ENCODE data around the gene NOTCH2. TPM values are rescaled to one million over a fixed set of nuclear protein-coding genes. Genes with fewer than 3 reads are reported as not detected.

NOTCH2 gene
- total RNA-seq, 1 donor from 2014 or later: 88.0 TPM

DNA sequence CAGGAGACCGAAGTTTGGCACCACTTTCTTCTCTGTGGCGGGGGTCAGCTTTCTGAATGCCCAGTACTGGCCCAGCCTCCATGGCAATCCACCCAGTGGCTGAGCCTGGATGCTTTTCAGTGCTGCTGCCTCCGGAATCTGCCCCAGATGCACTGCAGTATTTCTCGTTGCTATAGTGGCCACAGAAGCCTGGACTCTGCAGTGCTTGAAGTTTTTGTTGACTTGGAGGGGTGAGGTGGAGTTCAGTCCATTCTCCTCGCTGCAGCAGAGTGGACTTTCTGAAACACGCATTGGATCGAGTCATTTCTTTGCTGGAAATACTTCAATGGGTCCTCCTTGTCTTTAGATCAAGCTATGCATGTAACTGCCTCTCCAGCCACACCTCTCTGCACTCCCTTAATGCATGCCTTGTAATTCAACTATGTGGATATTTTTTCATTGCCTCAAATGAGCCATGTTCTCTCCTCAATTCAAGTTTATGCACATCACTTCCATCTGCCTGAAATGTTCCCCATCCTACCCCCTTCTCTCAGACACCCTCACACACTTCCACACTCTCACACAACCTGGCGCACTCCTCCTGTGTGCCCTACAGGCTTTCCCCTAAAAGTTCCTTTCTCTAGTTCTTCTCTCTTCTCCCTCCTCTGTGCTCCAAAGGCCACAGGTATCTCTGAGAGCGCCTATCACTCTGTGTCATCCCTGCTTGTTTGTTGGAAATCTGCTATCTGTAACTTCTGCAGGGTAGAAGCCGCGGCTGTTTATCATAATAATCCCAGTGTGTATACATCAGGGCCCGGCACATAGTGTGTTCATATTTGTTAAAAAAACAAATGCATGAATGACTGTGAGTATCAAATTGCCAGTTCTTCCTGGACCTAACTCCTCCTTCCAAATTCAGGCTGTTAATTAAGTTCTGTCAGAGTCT lies 189.7 kb downstream of the NOTCH2 start:
- DNase-seq (ENCODE audit: low spot score): no peak
- Mint-ChIP-seq H3K36me3 (ENCODE audit: low read depth) (no peaks in the 10 kb centered on the region), H3K4me3 (ENCODE audit: low read depth) (no peak overlapping the region), H3K27me3 (ENCODE audit: low read depth) (peaks cover 21% of the 10 kb centered on the region), H3K27ac (no peak overlapping the region), H3K9me3 (no peaks in the 10 kb centered on the region), H3K4me1 (ENCODE audit: low read depth) (no peaks in the 10 kb centered on the region)
- intact Hi-C loops (cut with micrococcal nuclease): no loop called here

DNA sequence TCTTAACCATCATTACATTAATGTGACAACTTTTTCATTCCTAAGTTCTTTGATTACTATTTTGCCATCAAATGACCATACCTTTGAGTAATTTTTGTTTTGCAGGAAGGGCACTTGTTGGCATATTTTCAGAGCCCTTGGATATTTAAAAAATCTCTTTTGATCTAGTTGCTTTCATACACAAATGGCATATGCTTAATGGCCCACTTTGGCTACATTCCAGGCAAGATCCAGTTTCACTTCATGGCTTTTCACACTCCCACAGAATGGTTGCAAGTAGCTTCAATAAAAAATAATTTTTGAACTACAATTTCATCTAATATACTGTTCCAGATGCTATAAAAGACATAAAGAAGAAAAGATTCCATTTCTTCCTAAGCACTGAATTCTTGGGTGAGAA lies 191.3 kb downstream of the NOTCH2 start:
- Mint-ChIP-seq H3K9me3 (no peaks in the 10 kb centered on the region), H3K4me1 (ENCODE audit: low read depth) (no peaks in the 10 kb centered on the region), H3K4me3 (ENCODE audit: low read depth) (no peak overlapping the region), H3K27ac (no peak overlapping the region), H3K27me3 (ENCODE audit: low read depth) (peaks cover 33% of the 10 kb centered on the region), H3K36me3 (ENCODE audit: low read depth) (no peaks in the 10 kb centered on the region)
- intact Hi-C loops (cut with micrococcal nuclease): no loop called here
- DNase-seq (ENCODE audit: low spot score): no peak

DNA sequence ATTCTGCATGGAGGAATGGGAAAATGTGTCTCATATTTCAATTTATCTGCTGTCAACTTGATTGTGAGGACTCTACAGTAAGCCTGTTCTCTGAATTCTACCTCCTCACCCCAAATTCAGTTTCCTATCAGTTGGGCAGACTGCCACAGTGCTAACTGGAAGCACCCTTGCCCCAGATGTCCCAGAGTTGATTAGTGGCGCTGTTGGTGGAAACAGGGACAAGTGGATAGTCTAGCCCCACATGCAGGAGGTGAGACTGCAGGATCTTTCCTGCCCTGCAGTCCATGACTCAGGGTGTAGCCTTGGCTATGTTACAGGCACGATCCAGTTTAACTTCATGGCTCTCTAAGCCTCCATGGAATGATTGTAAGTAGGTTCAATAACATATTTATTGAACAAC lies 195.3 kb downstream of the NOTCH2 start:
- H3K27ac Mint-ChIP-seq: no peak overlapping the region
- peaks cover 39% of the 10 kb centered on the region for H3K27me3 Mint-ChIP-seq (ENCODE audit: low read depth)
- intact Hi-C loops (cut with micrococcal nuclease): no loop called here
- DNase-seq (ENCODE audit: low spot score): no peak
- no peak overlapping the region for H3K4me3 Mint-ChIP-seq (ENCODE audit: low read depth)
- H3K36me3 Mint-ChIP-seq (ENCODE audit: low read depth): no peaks in the 10 kb centered on the region
- H3K9me3 Mint-ChIP-seq: no peaks in the 10 kb centered on the region
- H3K4me1 Mint-ChIP-seq (ENCODE audit: low read depth): no peaks in the 10 kb centered on the region

DNA sequence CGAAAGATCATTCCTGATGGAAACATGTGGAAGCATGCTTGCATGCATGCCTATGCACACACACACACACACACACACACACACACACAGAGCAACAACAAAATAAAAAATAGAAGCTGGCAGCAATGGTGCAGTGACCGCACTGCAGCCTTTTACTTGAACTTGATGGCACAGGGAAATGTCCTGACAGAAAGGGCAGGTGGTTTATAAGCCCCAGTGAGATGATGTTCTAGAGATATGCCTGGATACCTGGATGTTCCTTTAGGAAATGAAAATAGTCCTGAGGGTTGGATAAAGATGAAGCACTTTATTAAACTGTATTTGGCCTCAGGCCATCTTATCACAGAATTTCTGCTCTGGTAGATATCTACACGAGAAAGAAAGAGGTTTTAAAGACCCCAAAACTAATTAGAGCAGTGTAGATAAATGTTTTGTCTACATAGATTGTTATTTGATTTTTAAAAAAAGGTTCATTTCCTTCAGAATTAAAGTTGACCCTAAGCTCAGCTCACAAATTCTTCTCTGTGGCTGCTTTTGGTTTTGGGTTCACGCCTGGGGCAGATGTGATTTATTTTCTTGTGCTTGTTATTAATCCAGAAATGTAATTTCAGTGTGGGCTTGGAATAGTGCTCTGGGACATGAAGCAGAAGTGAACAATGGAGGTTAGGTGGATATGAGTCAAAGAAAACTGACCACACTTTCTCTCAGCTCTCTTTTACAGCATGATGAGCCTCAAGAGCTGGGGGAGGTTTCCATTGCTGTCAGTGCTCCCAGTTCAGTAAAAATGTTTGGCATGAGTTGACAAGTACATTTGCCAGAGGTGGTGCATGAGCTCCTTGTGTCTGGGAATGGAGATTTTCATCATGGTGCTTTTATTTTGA lies 196.1 kb downstream of the NOTCH2 start:
- H3K27me3 Mint-ChIP-seq (ENCODE audit: low read depth): peaks cover 37% of the 10 kb centered on the region
- no peaks in the 10 kb centered on the region for H3K4me1 Mint-ChIP-seq (ENCODE audit: low read depth)
- DNase-seq (ENCODE audit: low spot score): no peak
- no peak overlapping the region for H3K4me3 Mint-ChIP-seq (ENCODE audit: low read depth)
- H3K27ac Mint-ChIP-seq: no peak overlapping the region
- intact Hi-C loops (cut with micrococcal nuclease): no loop called here
- H3K9me3 Mint-ChIP-seq: no peaks in the 10 kb centered on the region
- H3K36me3 Mint-ChIP-seq (ENCODE audit: low read depth): no peaks in the 10 kb centered on the region

DNA sequence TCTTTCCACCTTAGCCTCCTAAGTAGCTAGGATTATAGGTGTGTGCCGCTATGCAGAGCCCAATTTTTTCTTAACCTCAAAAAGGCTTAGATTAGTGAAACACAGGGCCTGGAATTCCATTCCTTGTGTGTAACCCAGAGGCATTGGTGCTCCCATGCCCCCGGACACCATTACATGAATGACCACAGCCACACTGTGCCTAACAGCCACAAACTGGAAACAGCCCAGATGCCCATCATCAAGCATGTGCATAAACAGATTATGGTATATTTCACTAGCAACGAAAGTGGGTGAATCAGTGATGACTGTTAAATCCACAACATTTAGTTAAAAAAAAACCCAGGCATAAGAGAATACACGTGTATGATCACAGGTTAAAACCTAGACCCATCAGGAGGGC lies 197.6 kb downstream of the NOTCH2 start:
- intact Hi-C loops (cut with micrococcal nuclease): no loop called here
- Mint-ChIP-seq H3K36me3 (ENCODE audit: low read depth) (no peaks in the 10 kb centered on the region), H3K27ac (no peak overlapping the region)

DNA sequence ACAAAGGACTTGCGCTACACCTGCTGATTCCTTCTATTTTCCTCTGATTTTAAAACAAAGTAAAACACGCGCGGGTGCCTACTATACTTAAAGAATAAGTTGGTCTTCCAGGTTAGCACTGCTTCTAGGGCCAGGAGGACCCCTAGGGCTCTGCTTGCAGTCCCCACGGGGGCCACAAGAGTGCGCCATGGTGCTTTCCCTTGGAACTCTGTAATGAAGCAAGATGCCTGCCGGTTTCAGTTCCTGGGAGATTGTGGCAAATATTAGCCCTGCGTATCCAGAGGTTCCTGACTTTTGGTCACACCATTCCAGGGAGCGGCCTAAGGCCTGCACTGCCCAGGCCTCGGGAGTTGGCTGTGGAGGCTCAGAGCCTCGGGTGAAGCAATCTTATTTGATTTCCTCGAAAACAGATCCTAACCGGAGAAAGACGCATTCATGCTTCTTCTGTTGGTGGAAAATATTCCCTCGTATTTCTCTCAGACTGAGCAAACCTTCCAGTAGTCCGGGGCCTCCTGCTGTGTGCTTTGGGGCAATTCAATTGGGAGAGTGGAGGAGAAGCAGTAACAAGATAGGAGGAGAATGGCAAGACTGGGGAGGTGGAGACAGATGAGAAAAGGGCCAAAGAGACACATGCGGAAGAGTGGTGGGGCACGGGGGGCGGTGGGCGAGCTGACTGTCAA lies 198.4 kb downstream of the NOTCH2 start:
- Mint-ChIP-seq H3K9me3 (no peaks in the 10 kb centered on the region), H3K27ac (no peak overlapping the region), H3K36me3 (ENCODE audit: low read depth) (no peaks in the 10 kb centered on the region), H3K4me1 (ENCODE audit: low read depth) (peaks cover 5% of the 10 kb centered on the region), H3K27me3 (ENCODE audit: low read depth) (peaks cover 41% of the 10 kb centered on the region), H3K4me3 (ENCODE audit: low read depth) (no peak overlapping the region)
- intact Hi-C loops (cut with micrococcal nuclease): no loop called here
- DNase-seq (ENCODE audit: low spot score): peak; percentile 48

More for the DNA sequence above, 197.6 kb downstream of the NOTCH2 start:
- Mint-ChIP-seq H3K4me3 (ENCODE audit: low read depth) (no peak overlapping the region), H3K4me1 (ENCODE audit: low read depth) (peaks cover 4% of the 10 kb centered on the region), H3K27me3 (ENCODE audit: low read depth) (peaks cover 34% of the 10 kb centered on the region), H3K9me3 (no peaks in the 10 kb centered on the region)
- DNase-seq (ENCODE audit: low spot score): no peak

DNA sequence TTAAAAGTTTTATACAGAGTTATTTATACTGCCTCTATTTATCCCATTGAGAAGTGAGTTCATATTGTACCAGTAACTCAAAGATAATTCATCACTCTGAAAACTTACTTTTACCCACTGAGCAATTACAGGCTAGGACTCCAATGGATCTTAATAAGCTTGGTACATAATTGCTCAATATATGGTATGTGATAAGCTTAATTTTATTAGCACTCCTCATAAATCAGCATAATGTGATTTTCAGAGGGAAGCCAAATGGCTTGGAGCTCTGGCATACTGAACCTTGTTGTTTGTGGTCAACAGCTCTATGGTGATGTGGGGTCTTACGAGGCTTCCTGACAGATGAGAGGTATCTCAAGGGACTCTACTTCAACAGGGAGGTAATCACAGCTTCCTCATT lies 199.5 kb downstream of the NOTCH2 start:
- intact Hi-C loops (cut with micrococcal nuclease): no loop called here
- Mint-ChIP-seq H3K4me3 (ENCODE audit: low read depth) (no peak overlapping the region), H3K9me3 (no peaks in the 10 kb centered on the region), H3K27me3 (ENCODE audit: low read depth) (peaks cover 47% of the 10 kb centered on the region), H3K36me3 (ENCODE audit: low read depth) (no peaks in the 10 kb centered on the region), H3K4me1 (ENCODE audit: low read depth) (peaks cover 5% of the 10 kb centered on the region), H3K27ac (no peak overlapping the region)
- DNase-seq (ENCODE audit: low spot score): no peak

DNA sequence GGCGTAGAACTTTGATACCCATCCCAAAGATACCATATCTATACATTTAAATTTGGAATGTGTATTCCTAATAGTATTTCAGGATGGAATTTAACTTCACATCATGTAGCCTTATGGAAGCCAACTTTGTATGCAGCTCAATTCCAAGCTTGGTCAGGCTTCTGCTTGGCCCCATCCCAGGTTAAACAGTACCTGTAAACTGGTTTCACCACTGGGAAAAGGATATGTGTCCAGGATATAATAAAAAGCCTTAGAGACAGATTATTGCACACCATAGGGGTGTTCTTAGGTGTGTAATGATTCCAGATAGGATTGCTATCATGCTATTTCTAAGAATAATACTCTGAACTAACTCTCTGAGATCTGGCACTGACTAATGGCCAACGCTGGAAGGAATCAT lies 201.3 kb downstream of the NOTCH2 start:
- no peaks in the 10 kb centered on the region for H3K9me3 Mint-ChIP-seq
- H3K27me3 Mint-ChIP-seq (ENCODE audit: low read depth): peaks cover 44% of the 10 kb centered on the region
- intact Hi-C loops (cut with micrococcal nuclease): no loop called here
- peaks cover 5% of the 10 kb centered on the region for H3K4me1 Mint-ChIP-seq (ENCODE audit: low read depth)
- no peak overlapping the region for H3K4me3 Mint-ChIP-seq (ENCODE audit: low read depth)
- H3K27ac Mint-ChIP-seq: no peak overlapping the region
- no peak for DNase-seq (ENCODE audit: low spot score)
- no peaks in the 10 kb centered on the region for H3K36me3 Mint-ChIP-seq (ENCODE audit: low read depth)

DNA sequence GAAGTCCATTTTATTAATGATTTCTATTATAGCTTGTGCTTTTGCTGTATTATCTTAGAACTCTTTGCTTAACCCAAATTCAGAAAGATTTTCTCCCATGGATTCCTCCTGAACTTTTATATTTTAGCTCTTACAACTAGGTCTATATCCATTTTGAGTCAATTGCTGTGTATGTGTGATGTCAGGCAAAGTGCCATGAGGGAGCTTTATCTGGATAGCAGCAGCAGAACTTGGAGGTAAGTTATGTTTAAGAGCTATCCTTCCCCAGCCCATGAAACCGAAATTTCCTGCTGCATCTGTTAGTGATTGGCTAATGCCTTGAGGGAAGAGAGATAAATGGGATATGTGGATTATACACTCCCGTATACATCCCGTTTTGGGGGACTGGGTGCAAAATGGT lies 203.0 kb downstream of the NOTCH2 start:
- Mint-ChIP-seq H3K9me3 (no peaks in the 10 kb centered on the region), H3K27ac (no peak overlapping the region), H3K4me1 (ENCODE audit: low read depth) (peaks cover 5% of the 10 kb centered on the region), H3K36me3 (ENCODE audit: low read depth) (no peaks in the 10 kb centered on the region), H3K4me3 (ENCODE audit: low read depth) (no peak overlapping the region), H3K27me3 (ENCODE audit: low read depth) (peaks cover 48% of the 10 kb centered on the region)
- DNase-seq (ENCODE audit: low spot score): no peak
- intact Hi-C loops (cut with micrococcal nuclease): no loop called here

DNA sequence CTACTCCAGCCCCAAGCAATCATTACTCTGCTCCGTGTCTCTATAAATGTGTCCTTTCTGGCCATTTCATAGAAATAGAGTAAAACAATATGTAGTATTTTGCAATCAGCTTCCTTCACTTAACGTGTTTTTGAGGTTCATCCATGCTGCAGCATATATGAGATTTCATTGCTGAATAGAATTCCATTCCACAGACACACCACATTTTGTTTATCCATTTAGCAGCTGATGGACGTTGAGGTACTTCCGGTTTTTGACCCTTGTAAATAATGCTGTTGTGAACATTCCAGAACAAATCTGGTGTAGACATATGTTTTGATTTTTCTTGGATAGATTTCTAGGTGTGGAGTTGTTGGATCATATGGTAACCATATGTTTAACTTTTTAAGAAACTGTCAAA lies 203.8 kb downstream of the NOTCH2 start:
- H3K27ac Mint-ChIP-seq: no peak overlapping the region
- DNase-seq (ENCODE audit: low spot score): no peak
- peaks cover 42% of the 10 kb centered on the region for H3K27me3 Mint-ChIP-seq (ENCODE audit: low read depth)
- peaks cover 5% of the 10 kb centered on the region for H3K4me1 Mint-ChIP-seq (ENCODE audit: low read depth)
- H3K36me3 Mint-ChIP-seq (ENCODE audit: low read depth): no peaks in the 10 kb centered on the region
- H3K4me3 Mint-ChIP-seq (ENCODE audit: low read depth): no peak overlapping the region
- intact Hi-C loops (cut with micrococcal nuclease): no loop called here
- no peaks in the 10 kb centered on the region for H3K9me3 Mint-ChIP-seq

DNA sequence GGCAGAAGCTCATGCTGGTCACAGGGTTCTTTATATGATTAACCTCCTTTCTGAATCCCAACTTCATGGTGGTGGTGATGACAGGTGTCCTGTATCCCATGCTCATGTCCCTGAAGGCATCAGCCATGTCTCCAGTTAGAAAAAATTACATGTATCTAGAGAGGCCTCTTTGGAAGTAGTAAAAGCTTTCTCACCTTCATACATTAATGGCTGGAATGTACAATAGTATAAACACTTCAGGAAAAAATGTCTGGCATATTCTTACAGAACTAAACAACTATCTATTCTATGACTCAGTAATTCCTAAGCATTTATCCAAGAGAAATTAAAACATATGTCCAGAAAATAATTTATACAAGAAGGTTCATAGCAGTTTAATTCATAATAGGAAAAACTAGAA lies 207.2 kb downstream of the NOTCH2 start:
- Mint-ChIP-seq H3K27ac (no peak overlapping the region), H3K9me3 (no peaks in the 10 kb centered on the region), H3K27me3 (ENCODE audit: low read depth) (peaks cover 36% of the 10 kb centered on the region), H3K4me3 (ENCODE audit: low read depth) (no peak overlapping the region), H3K36me3 (ENCODE audit: low read depth) (no peaks in the 10 kb centered on the region), H3K4me1 (ENCODE audit: low read depth) (peaks cover 30% of the 10 kb centered on the region)
- DNase-seq (ENCODE audit: low spot score): no peak
- intact Hi-C loops (cut with micrococcal nuclease): no loop called here

Measured in activated T-helper 2 cell treated with anti-CD3 and anti-CD28 coated beads, Interferon-gamma antibody, Interleukin-2, Interleukin-4, amounts not matched to agents 10 μg/mL and 5 μg/mL and 100 μg/mL, durations not matched to agents 14 hours and 24 hours and 36 hours (primary cell).